ENCODE measurements around the gene NPHP4. TPM values are rescaled to one million over a fixed set of nuclear protein-coding genes. Genes with fewer than 3 reads are reported as not detected.

Gene NPHP4
- total and polyA plus RNA-seq, 10 of the 15 experiments (the other 5 are each of a cell fraction or from before 2014, with no cell fraction given), result 0.16 to 10.5 (median 3.1) TPM

DNA sequence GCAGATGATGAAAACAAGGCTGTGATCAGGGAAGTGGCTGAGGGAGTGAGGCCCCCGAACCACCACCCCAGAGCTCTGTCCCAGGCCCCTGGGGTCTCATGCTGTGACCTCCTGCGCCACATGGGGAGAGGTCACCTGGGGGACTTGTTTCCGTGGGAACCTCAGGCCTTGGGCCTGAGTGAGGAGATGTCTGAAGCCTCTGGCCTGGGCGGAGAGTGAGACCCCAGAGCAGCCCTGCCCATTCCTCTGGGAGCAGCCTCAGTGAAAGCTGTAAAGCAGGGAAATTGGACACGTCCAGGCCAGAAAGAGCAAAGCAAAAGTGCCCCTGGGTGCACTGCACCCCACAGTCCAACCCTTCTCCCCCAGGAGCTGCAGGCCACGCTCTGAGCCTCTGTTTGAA lies 16.5 kb upstream of the NPHP4 start:
- WGBS (ENCODE audit: insufficient coverage, insufficient replicate concordance, low lambda C conversion rate, missing lambda C conversion rate), result 63% methylated on average over 6 of the region's 6 CpGs
- ATAC-seq (no peak), DNase-seq (ENCODE audit: low read depth, low spot score) (no peak), FAIRE-seq (no peak)
- Histone ChIP-seq H3K27me3 (replicated peaks in 1 of 2; ENCODE audit: control insufficient read depth in 2 of 2, insufficient read depth in 2 of 2, low read length in 1 of 2) (no peaks in the 10 kb centered on the region), H2AFZ (ENCODE audit: control insufficient read depth, low read depth, low read length) (no peak overlapping the region), H3K9ac (ENCODE audit: control insufficient read depth, insufficient read depth, low read length) (no peak overlapping the region), H4K20me1 (ENCODE audit: control insufficient read depth, insufficient read depth) (no peaks in the 10 kb centered on the region), H3K4me1 (ENCODE audit: control insufficient read depth, insufficient read depth, low read length) (peaks cover 5% of the 10 kb centered on the region; the same call in 1 of the 2 replicates), H3K4me3 (no peak overlapping the region), H3K36me3 (ENCODE audit: control insufficient read depth in 2 of 2, insufficient read depth in 2 of 2, low read length in 1 of 2) (no peaks in the 10 kb centered on the region), H3K79me2 (ENCODE audit: control insufficient read depth, insufficient read depth, low read length) (no peaks in the 10 kb centered on the region), H3K4me2 (ENCODE audit: control insufficient read depth, insufficient read depth) (no peak overlapping the region), H3K27ac (ENCODE audit: control insufficient read depth, insufficient read depth) (no peak overlapping the region), H3K9me3 (replicated peaks; ENCODE audit: control insufficient read depth, insufficient read depth, low read length) (no peaks in the 10 kb centered on the region)
- BruUV-seq (replicated peaks), result no TSS peak
- ChIA-PET CTCF (no interaction called here), SMC1A (ENCODE audit: uncharacterized antibody, unreplicated experiment) (no interaction called here), POLR2A (no interaction called here), RAD21 (ENCODE audit: unreplicated experiment) (no interaction called here)
- TF ChIP-seq IRF4 (IDR thresholded peaks at IDR 0.05; ENCODE audit: low read depth, low read length) (no peak), RB1 (IDR thresholded peaks at IDR 0.05; ENCODE audit: borderline replicate concordance) (no peak), MTA3 (IDR thresholded peaks at IDR 0.05; ENCODE audit: borderline replicate concordance, low read length) (no peak), BRCA1 (IDR thresholded peaks at IDR 0.05; ENCODE audit: low read depth, low read length) (no peak)
- intact Hi-C loops (cut with micrococcal nuclease; ENCODE audit: unreplicated experiment), result no loop called here
- in situ Hi-C loops (cut with MboI), result no loop called here

DNA sequence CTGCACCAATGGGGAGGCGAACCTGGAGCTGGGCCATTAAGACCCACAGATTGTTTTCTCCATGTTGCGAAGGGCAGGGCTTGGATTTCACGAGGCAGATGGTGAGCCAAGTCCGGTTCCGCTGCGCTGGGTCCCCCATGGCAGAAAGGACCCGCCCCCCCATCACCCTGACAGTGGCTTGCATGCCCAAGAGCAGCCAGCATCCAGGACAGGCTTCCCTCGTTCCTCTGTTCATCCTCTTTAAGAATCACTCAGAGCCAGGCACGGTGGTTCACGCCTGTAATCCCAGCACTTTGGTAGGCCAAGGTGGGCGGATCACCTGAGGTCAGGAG lies 15.8 kb upstream of the NPHP4 start:
- ChIA-PET SMC1A (ENCODE audit: uncharacterized antibody, unreplicated experiment) (no interaction called here), POLR2A (no interaction called here), RAD21 (ENCODE audit: unreplicated experiment) (no interaction called here), CTCF (no interaction called here)
- no peaks in the 10 kb centered on the region for H4K20me1 ChIP-seq (ENCODE audit: control insufficient read depth, insufficient read depth)
- in situ Hi-C loops (cut with MboI) (no loop called here), intact Hi-C loops (cut with micrococcal nuclease; ENCODE audit: unreplicated experiment) (no loop called here)
- no peaks in the 10 kb centered on the region for H3K79me2 ChIP-seq (ENCODE audit: control insufficient read depth, insufficient read depth, low read length)
- DNase-seq (ENCODE audit: low read depth, low spot score) (no peak), FAIRE-seq (no peak), ATAC-seq (no peak)
- H3K27ac ChIP-seq (ENCODE audit: control insufficient read depth, insufficient read depth), result no peak overlapping the region
- H2AFZ ChIP-seq (ENCODE audit: control insufficient read depth, low read depth, low read length), result no peak overlapping the region
- BruUV-seq (replicated peaks), result no TSS peak
- H3K4me1 ChIP-seq (ENCODE audit: control insufficient read depth, insufficient read depth, low read length), result peaks cover 5% of the 10 kb centered on the region; the same call in 1 of the 2 replicates
- H3K4me3 ChIP-seq, result no peak overlapping the region
- TF ChIP-seq POU2F2 (IDR thresholded peaks at IDR 0.05; ENCODE audit: borderline replicate concordance, low read depth, low read length), result no peak
- TF ChIP-seq ZSCAN29 (IDR thresholded peaks at IDR 0.05), result no peak
- no peak for TF ChIP-seq CBFB (IDR thresholded peaks at IDR 0.05; ENCODE audit: low read depth)
- no peak for TF ChIP-seq PAX8 (IDR thresholded peaks at IDR 0.05)
- TF ChIP-seq RUNX3 (IDR thresholded peaks at IDR 0.05; ENCODE audit: low read length), result no peak
- TF ChIP-seq, protein P1, sequence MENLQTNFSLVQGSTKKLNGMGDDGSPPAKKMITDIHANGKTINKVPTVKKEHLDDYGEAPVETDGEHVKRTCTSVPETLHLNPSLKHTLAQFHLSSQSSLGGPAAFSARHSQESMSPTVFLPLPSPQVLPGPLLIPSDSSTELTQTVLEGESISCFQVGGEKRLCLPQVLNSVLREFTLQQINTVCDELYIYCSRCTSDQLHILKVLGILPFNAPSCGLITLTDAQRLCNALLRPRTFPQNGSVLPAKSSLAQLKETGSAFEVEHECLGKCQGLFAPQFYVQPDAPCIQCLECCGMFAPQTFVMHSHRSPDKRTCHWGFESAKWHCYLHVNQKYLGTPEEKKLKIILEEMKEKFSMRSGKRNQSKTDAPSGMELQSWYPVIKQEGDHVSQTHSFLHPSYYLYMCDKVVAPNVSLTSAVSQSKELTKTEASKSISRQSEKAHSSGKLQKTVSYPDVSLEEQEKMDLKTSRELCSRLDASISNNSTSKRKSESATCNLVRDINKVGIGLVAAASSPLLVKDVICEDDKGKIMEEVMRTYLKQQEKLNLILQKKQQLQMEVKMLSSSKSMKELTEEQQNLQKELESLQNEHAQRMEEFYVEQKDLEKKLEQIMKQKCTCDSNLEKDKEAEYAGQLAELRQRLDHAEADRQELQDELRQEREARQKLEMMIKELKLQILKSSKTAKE (IDR thresholded peaks at IDR 0.05; ENCODE audit: low read depth, poor library complexity, severe bottlenecking), result no peak
- TF ChIP-seq, protein P2, sequence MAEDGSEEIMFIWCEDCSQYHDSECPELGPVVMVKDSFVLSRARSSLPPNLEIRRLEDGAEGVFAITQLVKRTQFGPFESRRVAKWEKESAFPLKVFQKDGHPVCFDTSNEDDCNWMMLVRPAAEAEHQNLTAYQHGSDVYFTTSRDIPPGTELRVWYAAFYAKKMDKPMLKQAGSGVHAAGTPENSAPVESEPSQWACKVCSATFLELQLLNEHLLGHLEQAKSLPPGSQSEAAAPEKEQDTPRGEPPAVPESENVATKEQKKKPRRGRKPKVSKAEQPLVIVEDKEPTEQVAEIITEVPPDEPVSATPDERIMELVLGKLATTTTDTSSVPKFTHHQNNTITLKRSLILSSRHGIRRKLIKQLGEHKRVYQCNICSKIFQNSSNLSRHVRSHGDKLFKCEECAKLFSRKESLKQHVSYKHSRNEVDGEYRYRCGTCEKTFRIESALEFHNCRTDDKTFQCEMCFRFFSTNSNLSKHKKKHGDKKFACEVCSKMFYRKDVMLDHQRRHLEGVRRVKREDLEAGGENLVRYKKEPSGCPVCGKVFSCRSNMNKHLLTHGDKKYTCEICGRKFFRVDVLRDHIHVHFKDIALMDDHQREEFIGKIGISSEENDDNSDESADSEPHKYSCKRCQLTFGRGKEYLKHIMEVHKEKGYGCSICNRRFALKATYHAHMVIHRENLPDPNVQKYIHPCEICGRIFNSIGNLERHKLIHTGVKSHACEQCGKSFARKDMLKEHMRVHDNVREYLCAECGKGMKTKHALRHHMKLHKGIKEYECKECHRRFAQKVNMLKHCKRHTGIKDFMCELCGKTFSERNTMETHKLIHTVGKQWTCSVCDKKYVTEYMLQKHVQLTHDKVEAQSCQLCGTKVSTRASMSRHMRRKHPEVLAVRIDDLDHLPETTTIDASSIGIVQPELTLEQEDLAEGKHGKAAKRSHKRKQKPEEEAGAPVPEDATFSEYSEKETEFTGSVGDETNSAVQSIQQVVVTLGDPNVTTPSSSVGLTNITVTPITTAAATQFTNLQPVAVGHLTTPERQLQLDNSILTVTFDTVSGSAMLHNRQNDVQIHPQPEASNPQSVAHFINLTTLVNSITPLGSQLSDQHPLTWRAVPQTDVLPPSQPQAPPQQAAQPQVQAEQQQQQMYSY (CRISPR knock-in tag; IDR thresholded peaks at IDR 0.05), result no peak
- TF ChIP-seq SRF (IDR thresholded peaks at IDR 0.05; ENCODE audit: low read depth in 2 of 2, low read length in 2 of 2), result no peak
- TF ChIP-seq RAD51 (IDR thresholded peaks at IDR 0.05), result no peak
- no peak overlapping the region for H3K4me2 ChIP-seq (ENCODE audit: control insufficient read depth, insufficient read depth)
- no peaks in the 10 kb centered on the region for H3K9me3 ChIP-seq (replicated peaks; ENCODE audit: control insufficient read depth, insufficient read depth, low read length)
- no peaks in the 10 kb centered on the region for H3K36me3 ChIP-seq (ENCODE audit: control insufficient read depth in 2 of 2, insufficient read depth in 2 of 2, low read length in 1 of 2)
- H3K27me3 ChIP-seq (replicated peaks in 1 of 2; ENCODE audit: control insufficient read depth in 2 of 2, insufficient read depth in 2 of 2, low read length in 1 of 2), result no peaks in the 10 kb centered on the region
- WGBS (ENCODE audit: insufficient coverage, insufficient replicate concordance, low lambda C conversion rate, missing lambda C conversion rate), result 94% methylated on average over 11 of the region's 11 CpGs
- no peak overlapping the region for H3K9ac ChIP-seq (ENCODE audit: control insufficient read depth, insufficient read depth, low read length)

All from GM12878 (cell line).